GM04503 (cell line): ENCODE measurements around the gene PPFIBP1.

Source experiments
- DNase-seq: peaks from one replicate; pipeline ENCODE4 v3.0.0-alpha.2; 2012; ENCODE audit warnings: low read depth

Gene PPFIBP1

GRCh38 chr12:27513155-27513824, 10.7 kb upstream of the PPFIBP1 start:
- no peak for DNase-seq

GRCh38 chr12:27515671-27516070, 8.3 kb upstream of the PPFIBP1 start:
- DNase-seq = no peak

DNA sequence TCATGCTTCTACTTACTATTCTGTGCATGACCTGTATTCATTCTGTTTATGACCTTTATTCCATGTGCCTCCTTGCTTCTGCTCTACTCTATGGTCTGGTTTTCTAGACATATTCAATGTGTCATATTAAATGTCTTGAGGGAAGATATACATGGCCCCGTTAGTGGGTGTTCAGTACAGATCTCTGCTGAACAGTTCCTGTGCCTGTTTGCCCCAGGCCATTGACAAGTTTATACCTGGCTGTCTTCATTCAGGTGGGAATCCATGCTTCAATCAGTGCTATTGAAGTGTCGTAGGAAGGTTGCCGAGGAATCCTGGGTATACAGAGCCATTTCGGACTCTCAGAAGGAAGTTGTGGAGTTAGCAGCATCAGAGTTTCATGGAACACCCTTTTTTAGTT, 7.4 kb upstream of the PPFIBP1 start:
- DNase-seq = no peak

- no peak for DNase-seq
Observed at GRCh38 chr12:27517546-27517945, 6.5 kb upstream of the PPFIBP1 start.

DNA sequence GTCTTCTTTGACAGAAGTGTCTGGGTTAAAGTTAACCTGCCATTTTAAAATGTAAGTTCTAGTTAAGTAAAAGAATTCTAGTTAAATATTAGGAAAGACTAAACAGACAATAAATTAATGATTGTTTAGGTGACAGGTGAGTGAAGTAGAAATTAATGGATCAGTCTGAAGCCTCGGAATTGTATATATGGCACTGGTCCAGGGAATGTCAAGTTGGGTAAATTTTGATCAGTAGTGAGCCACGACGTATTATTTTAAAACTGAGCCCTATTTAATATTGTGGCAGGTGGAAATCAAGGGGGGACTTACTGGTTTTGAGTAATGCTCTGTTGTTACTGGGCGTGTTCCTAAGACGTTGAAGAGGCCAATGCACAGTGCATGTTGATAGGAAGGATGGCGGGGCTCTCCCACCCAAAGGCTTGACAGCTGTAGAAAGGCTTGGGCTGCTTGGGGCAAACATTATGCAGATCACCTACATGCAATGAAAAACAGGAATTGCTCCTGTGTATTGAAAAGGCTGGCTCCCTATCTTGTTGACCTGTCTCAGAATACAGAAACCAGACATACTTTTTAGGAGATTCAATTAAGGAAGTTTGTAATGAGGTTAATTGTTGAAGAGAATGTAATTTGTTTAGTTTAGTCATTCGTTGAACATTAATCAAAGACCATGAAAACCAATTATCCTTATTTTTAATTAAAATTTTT, 5.9 kb upstream of the PPFIBP1 start:
- no peak for DNase-seq

- DNase-seq = no peak
Observed at GRCh38 chr12:27521066-27521465, 2.9 kb upstream of the PPFIBP1 start.

DNA sequence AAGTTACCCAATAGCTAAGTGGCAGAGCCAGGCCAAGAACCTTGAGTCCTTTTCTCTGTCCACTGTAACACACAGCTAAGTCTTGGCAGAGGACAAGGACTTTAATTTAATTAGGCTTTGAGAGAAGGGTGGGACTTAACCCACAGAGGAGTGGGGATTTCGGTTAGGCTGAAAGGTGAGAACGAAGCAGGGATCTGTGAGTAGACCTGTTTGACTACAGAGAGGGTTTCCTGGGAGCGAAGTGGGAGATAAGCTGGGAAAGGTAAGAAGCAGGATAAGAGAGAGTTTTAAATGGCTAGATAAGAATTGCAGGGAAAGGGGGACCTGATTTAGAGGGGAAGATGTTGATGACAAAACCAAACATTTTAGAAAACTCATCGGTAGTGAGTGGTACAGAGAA, 2.0 kb upstream of the PPFIBP1 start:
- no peak for DNase-seq

- no peak for DNase-seq
Observed at GRCh38 chr12:27523305-27523641, 733 bp upstream of the PPFIBP1 start.

- no peak for DNase-seq
Observed at GRCh38 chr12:27524494-27524835, 459 bp downstream of the PPFIBP1 start.

- no peak for DNase-seq
Observed at GRCh38 chr12:27524839-27525753, 1.1 kb downstream of the PPFIBP1 start.

GRCh38 chr12:27527512-27527911, 3.5 kb downstream of the PPFIBP1 start:
- DNase-seq = no peak

- no peak for DNase-seq
Observed at GRCh38 chr12:27528788-27529187, 4.8 kb downstream of the PPFIBP1 start.

DNA sequence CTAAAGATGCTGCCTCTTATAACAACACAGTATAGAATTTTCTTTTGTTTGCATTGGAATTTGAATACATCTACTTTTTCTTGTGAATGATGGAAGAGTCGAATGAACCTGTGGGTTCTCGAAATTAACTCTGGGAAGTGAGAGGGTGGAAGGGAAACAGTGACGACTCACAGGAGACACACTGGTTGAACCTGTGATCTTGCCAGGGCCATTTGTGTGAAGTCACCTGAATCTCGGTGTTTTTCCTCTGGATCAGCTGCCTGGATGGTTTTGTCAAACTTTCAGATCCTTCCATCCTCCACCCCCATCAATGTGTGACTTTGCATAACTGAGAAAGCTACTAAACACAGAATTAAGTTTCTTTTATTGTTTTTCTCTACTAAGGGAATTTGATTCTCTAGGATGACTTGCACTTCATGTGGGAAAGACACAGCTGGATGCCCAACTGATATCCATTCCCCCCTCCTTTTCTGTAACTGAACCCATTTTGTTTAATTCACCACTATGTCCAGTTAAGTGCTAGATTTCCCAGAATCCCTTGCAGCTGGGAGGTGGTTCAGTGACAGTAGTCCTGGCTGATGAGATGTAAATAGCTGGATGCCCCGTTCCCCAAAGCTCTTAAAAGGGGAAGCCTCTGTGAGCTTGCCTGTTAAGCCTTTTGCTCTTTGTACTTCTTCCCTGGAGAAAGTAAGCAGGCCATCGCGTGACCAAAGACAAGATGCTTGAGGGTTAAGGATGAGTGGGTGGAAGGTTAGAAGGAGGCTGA, 6.3 kb downstream of the PPFIBP1 start:
- no peak for DNase-seq

- DNase-seq = no peak
Observed at GRCh38 chr12:27531896-27532295, 7.9 kb downstream of the PPFIBP1 start.

GRCh38 chr12:27534060-27534764, 10.2 kb downstream of the PPFIBP1 start:
- no peak for DNase-seq

DNA sequence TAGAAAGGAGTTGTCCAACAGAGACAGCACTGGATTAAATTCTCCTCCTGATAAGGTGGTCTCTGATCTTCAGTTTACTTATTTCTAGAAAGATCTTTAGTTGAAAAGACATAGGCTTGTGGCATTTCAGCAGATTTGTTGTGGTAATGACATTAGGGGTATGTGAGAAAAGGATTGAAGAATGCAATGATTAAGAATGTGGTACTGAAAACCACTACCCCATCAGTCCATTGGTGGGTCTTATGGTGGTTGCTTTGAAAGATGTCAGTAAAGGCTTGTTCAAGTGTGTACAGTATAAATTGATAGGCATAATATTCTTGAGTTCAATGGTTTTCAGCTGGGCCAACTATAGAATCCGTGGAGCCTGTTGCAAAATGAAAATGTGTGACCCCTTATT, 10.8 kb downstream of the PPFIBP1 start:
- DNase-seq = no peak

DNA sequence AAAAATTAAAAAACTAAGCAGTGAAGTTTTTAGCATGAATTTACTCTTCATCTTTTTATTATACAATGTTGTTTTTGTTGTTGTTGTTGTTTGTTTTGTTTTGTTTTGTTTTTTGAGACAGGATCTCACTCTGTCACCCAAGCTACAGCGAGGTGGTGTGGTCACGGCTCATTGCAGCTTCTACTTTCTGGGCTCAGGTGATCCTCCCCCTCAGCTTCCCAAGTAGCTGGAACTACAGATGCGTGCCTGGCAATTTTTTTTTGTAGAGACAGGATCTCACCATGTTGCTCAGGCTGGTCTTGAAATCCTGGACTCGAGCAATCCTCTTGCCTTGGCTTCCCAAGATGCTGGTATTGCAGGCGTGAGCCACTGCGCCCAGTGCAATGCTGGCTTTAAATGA, 11.3 kb downstream of the PPFIBP1 start:
- DNase-seq = no peak

GRCh38 chr12:27537855-27538675, 14.1 kb downstream of the PPFIBP1 start:
- no peak for DNase-seq

DNA sequence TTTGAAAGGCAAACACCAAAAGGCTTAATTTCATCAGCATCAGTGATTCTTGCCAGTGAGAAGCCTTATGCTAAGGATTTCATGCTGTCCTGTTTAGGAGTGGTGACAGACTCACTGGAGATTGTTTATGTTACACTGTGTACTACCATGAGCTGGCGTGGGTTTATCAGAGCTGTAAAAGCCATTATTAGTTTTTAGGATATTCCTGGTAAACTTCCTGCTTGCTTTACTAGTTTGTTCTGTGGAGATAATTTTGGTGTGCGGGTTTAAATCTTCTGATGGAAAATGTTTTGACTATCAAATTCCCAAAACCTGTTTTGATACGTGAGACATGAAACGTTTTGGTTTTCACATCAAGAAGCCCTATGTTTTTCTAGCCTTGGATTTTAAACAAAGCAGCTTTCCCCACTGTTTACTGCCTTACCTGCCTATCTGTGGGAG, 15.2 kb downstream of the PPFIBP1 start:
- no peak for DNase-seq

- no peak for DNase-seq
Observed at GRCh38 chr12:27541031-27541719, 17.2 kb downstream of the PPFIBP1 start.
